ENCODE data around the gene TMC4.
"Not testable (repeated sequence)": the region's sequence is repeated elsewhere in the genome, so short reads cannot be mapped to it uniquely, and the experiment has no call there.

Gene TMC4

GRCh38 chr19:54204767-54205468 lies 32.0 kb upstream of the TMC4 start:
- peak overlapping the region; percentile 97 for H3K4me2 ChIP-seq
- peaks cover 90% of the 10 kb centered on the region for H4K20me1 ChIP-seq
- H3K9me3 ChIP-seq, result no peaks in the 10 kb centered on the region
- no peak overlapping the region for H3K27ac ChIP-seq
- H3K9ac ChIP-seq, result peak overlapping the region; percentile 58
- TF ChIP-seq Cebpa-rat (IDR thresholded peaks at IDR 0.05), result no peak
- no peaks in the 10 kb centered on the region for H3K27me3 ChIP-seq
- H3K4me1 ChIP-seq, result peaks cover 87% of the 10 kb centered on the region
- H3K4me3 ChIP-seq, result no peak overlapping the region
- H3K36me3 ChIP-seq, result peaks cover 88% of the 10 kb centered on the region

GRCh38 chr19:54203151-54203611 lies 30.2 kb upstream of the TMC4 start:
- Histone ChIP-seq H4K20me1 (peaks cover 73% of the 10 kb centered on the region), H3K9me3 (no peaks in the 10 kb centered on the region), H3K4me3 (peak overlapping the region; percentile 86), H3K27ac (no peak overlapping the region; the same call in 1 of the 2 replicates), H3K4me2 (peak overlapping the region; percentile 97), H3K4me1 (peaks cover 75% of the 10 kb centered on the region), H3K9ac (peak overlapping the region; percentile 97), H3K36me3 (peaks cover 77% of the 10 kb centered on the region), H3K27me3 (no peaks in the 10 kb centered on the region)
- TF ChIP-seq Cebpa-rat (IDR thresholded peaks at IDR 0.05), result no peak

GRCh38 chr19:54201980-54202379 lies 29.0 kb upstream of the TMC4 start:
- peak overlapping the region; percentile 96 for H3K27ac ChIP-seq
- TF ChIP-seq Cebpa-rat (IDR thresholded peaks at IDR 0.05), result no peak
- peak overlapping the region; percentile 86 for H3K4me3 ChIP-seq
- H3K4me1 ChIP-seq, result peaks cover 63% of the 10 kb centered on the region
- no peaks in the 10 kb centered on the region for H3K9me3 ChIP-seq
- H3K9ac ChIP-seq, result peak overlapping the region; percentile 97
- peak overlapping the region; percentile 97 for H3K4me2 ChIP-seq
- no peaks in the 10 kb centered on the region for H3K27me3 ChIP-seq
- H4K20me1 ChIP-seq, result peaks cover 61% of the 10 kb centered on the region
- H3K36me3 ChIP-seq, result peaks cover 67% of the 10 kb centered on the region

- Histone ChIP-seq H4K20me1 (peaks cover 53% of the 10 kb centered on the region), H3K36me3 (peaks cover 66% of the 10 kb centered on the region), H3K4me2 (peak overlapping the region; percentile 97), H3K9me3 (no peaks in the 10 kb centered on the region), H3K27ac (peak overlapping the region; percentile 96), H3K27me3 (no peaks in the 10 kb centered on the region), H3K4me3 (peak overlapping the region; percentile 86), H3K4me1 (peaks cover 56% of the 10 kb centered on the region), H3K9ac (peak overlapping the region; percentile 97)
- no peak for TF ChIP-seq Cebpa-rat (IDR thresholded peaks at IDR 0.05)
Measured at GRCh38 chr19:54201172-54201701, 28.3 kb upstream of the TMC4 start.

GRCh38 chr19:54199401-54199800 lies 26.4 kb upstream of the TMC4 start:
- Histone ChIP-seq H4K20me1 (peaks cover 35% of the 10 kb centered on the region), H3K36me3 (peaks cover 63% of the 10 kb centered on the region), H3K27ac (no peak overlapping the region), H3K9me3 (no peaks in the 10 kb centered on the region), H3K4me3 (0 out of 2 replicates have a peak overlapping the region, but pooled peaks have one; percentile 86), H3K4me1 (peaks cover 38% of the 10 kb centered on the region), H3K27me3 (no peaks in the 10 kb centered on the region), H3K9ac (no peak overlapping the region), H3K4me2 (0 out of 2 replicates have a peak overlapping the region, but pooled peaks have one; percentile 87)
- TF ChIP-seq Cebpa-rat (IDR thresholded peaks at IDR 0.05), result no peak

GRCh38 chr19:54197121-54197520 lies 24.2 kb upstream of the TMC4 start:
- Histone ChIP-seq H4K20me1 (peaks cover 22% of the 10 kb centered on the region), H3K4me2 (no peak overlapping the region), H3K36me3 (peaks cover 59% of the 10 kb centered on the region), H3K9ac (no peak overlapping the region), H3K4me1 (peaks cover 26% of the 10 kb centered on the region), H3K27ac (no peak overlapping the region), H3K4me3 (no peak overlapping the region), H3K27me3 (no peaks in the 10 kb centered on the region), H3K9me3 (no peaks in the 10 kb centered on the region)
- TF ChIP-seq Cebpa-rat (IDR thresholded peaks at IDR 0.05), result no peak

GRCh38 chr19:54196536-54196935 lies 23.6 kb upstream of the TMC4 start:
- Histone ChIP-seq H3K9me3 (no peaks in the 10 kb centered on the region), H3K27me3 (no peaks in the 10 kb centered on the region), H4K20me1 (peaks cover 22% of the 10 kb centered on the region), H3K4me1 (peaks cover 25% of the 10 kb centered on the region), H3K9ac (no peak overlapping the region), H3K36me3 (peaks cover 54% of the 10 kb centered on the region), H3K4me3 (no peak overlapping the region), H3K4me2 (no peak overlapping the region), H3K27ac (no peak overlapping the region)
- TF ChIP-seq Cebpa-rat (IDR thresholded peaks at IDR 0.05), result no peak

GRCh38 chr19:54194463-54194862 lies 21.5 kb upstream of the TMC4 start:
- H3K9ac ChIP-seq, H3K9me3 ChIP-seq, H3K4me3 ChIP-seq, H3K4me2 ChIP-seq, H3K27me3 ChIP-seq, H3K27ac ChIP-seq: not testable (repeated sequence)
- H3K36me3 ChIP-seq, result peaks cover 48% of the 10 kb centered on the region
- H3K4me1 ChIP-seq, result peaks cover 17% of the 10 kb centered on the region
- H4K20me1 ChIP-seq, result peaks cover 18% of the 10 kb centered on the region

GRCh38 chr19:54193011-54193410 lies 20.1 kb upstream of the TMC4 start:
- Histone ChIP-seq H3K27ac (no peak overlapping the region; the same call in 1 of the 2 replicates), H3K9me3 (no peaks in the 10 kb centered on the region), H3K27me3 (no peaks in the 10 kb centered on the region), H3K36me3 (peaks cover 43% of the 10 kb centered on the region), H3K4me1 (peaks cover 22% of the 10 kb centered on the region), H3K4me2 (peak overlapping the region; percentile 98), H3K9ac (0 out of 2 replicates have a peak overlapping the region, but pooled peaks have one; percentile 22), H4K20me1 (peaks cover 18% of the 10 kb centered on the region), H3K4me3 (no peak overlapping the region)
- no peak for TF ChIP-seq Cebpa-rat (IDR thresholded peaks at IDR 0.05)

- Histone ChIP-seq H3K4me3 (peak overlapping the region; percentile 81), H3K36me3 (peaks cover 47% of the 10 kb centered on the region), H3K4me1 (peaks cover 33% of the 10 kb centered on the region), H4K20me1 (peaks cover 25% of the 10 kb centered on the region), H3K9ac (peak overlapping the region; percentile 88), H3K27ac (peak overlapping the region; percentile 95), H3K9me3 (no peaks in the 10 kb centered on the region), H3K27me3 (no peaks in the 10 kb centered on the region), H3K4me2 (peak overlapping the region; percentile 98)
- no peak for TF ChIP-seq Cebpa-rat (IDR thresholded peaks at IDR 0.05)
Measured at GRCh38 chr19:54191811-54192453, 19.0 kb upstream of the TMC4 start.

Data from BLaER1 (cell line).